ENCODE measurements around the gene NUP214. TPM values are rescaled to one million over a fixed set of nuclear protein-coding genes. Genes with fewer than 3 reads are reported as not detected.
"Not testable (repeated sequence)": the region's sequence is repeated elsewhere in the genome, so short reads cannot be mapped to it uniquely, and the experiment has no call there.

The NUP214 gene
- polyA plus RNA-seq, 1 donor from 2014 or later, result 15.0 TPM

GRCh38 chr9:131204285-131204684 lies 78.9 kb downstream of the NUP214 start:
- Histone ChIP-seq H3K9ac (ENCODE audit: low read length) (no peak overlapping the region), H3K4me3 (ENCODE audit: low read length) (no peak overlapping the region), H3K36me3 (ENCODE audit: insufficient read depth, low read length) (peaks cover 4% of the 10 kb centered on the region), H3K79me2 (replicated peaks; ENCODE audit: insufficient read depth, low read length) (no peaks in the 10 kb centered on the region), H4K20me1 (ENCODE audit: insufficient read depth) (no peaks in the 10 kb centered on the region), H3K9me3 (ENCODE audit: low read length) (no peaks in the 10 kb centered on the region), H3K4me2 (ENCODE audit: low read length) (no peak overlapping the region), H3F3A (ENCODE audit: insufficient read depth, low read length, poor library complexity, severe bottlenecking) (no peaks in the 10 kb centered on the region), H3K27ac (ENCODE audit: low read length) (no peak overlapping the region), H2AFZ (ENCODE audit: low read depth, low read length) (no peak overlapping the region), H3K27me3 (ENCODE audit: insufficient read depth, low read depth, low read length) (no peaks in the 10 kb centered on the region), H3K9me2 (ENCODE audit: insufficient read depth, low read length) (no peaks in the 10 kb centered on the region)
- no peak for TF ChIP-seq REST (IDR thresholded peaks at IDR 0.05; ENCODE audit: borderline replicate concordance)
- no peak for TF ChIP-seq TAF1 (IDR thresholded peaks at IDR 0.05; ENCODE audit: low read depth)
- no peak for TF ChIP-seq SMC3 (conservative IDR thresholded peaks at IDR 0.05; ENCODE audit: poor library complexity)
- no peak for TF ChIP-seq MXI1 (conservative IDR thresholded peaks at IDR 0.05; ENCODE audit: poor library complexity, severe bottlenecking)
- TF ChIP-seq EZH2 (IDR thresholded peaks at IDR 0.05; ENCODE audit: borderline replicate concordance, insufficient read depth, low read length, poor library complexity, severe bottlenecking), result no peak
- TF ChIP-seq RAD21 (conservative IDR thresholded peaks at IDR 0.05), result no peak

GRCh38 chr9:131206495-131206894 lies 81.1 kb downstream of the NUP214 start:
- Histone ChIP-seq H3K27ac (ENCODE audit: low read length) (no peak overlapping the region), H2AFZ (ENCODE audit: low read depth, low read length) (no peak overlapping the region), H3K36me3 (ENCODE audit: insufficient read depth, low read length) (no peaks in the 10 kb centered on the region), H3K4me2 (ENCODE audit: low read length) (no peak overlapping the region), H3F3A (ENCODE audit: insufficient read depth, low read length, poor library complexity, severe bottlenecking) (no peaks in the 10 kb centered on the region), H4K20me1 (ENCODE audit: insufficient read depth) (no peaks in the 10 kb centered on the region), H3K9me3 (ENCODE audit: low read length) (no peaks in the 10 kb centered on the region), H3K9me2 (ENCODE audit: insufficient read depth, low read length) (no peaks in the 10 kb centered on the region), H3K27me3 (ENCODE audit: insufficient read depth, low read depth, low read length) (no peaks in the 10 kb centered on the region), H3K9ac (ENCODE audit: low read length) (no peak overlapping the region), H3K79me2 (replicated peaks; ENCODE audit: insufficient read depth, low read length) (no peaks in the 10 kb centered on the region), H3K4me3 (ENCODE audit: low read length) (no peak overlapping the region)
- TF ChIP-seq EZH2 (IDR thresholded peaks at IDR 0.05; ENCODE audit: borderline replicate concordance, insufficient read depth, low read length, poor library complexity, severe bottlenecking) (no peak), TAF1 (IDR thresholded peaks at IDR 0.05; ENCODE audit: low read depth) (no peak), CTCF (IDR thresholded peaks at IDR 0.05; ENCODE audit: poor library complexity, severe bottlenecking) (no peak), SMC3 (conservative IDR thresholded peaks at IDR 0.05; ENCODE audit: poor library complexity) (no peak), REST (IDR thresholded peaks at IDR 0.05; ENCODE audit: borderline replicate concordance) (no peak), MXI1 (conservative IDR thresholded peaks at IDR 0.05; ENCODE audit: poor library complexity, severe bottlenecking) (no peak), POLR2AphosphoS5 (IDR thresholded peaks at IDR 0.05) (no peak), EP300 (conservative IDR thresholded peaks at IDR 0.05; ENCODE audit: poor library complexity, severe bottlenecking) (no peak), RAD21 (conservative IDR thresholded peaks at IDR 0.05) (no peak)

- H3K9me3 ChIP-seq (ENCODE audit: low read length); H3K36me3 ChIP-seq (ENCODE audit: insufficient read depth, low read length); H3K27ac ChIP-seq (ENCODE audit: low read length); H4K20me1 ChIP-seq (ENCODE audit: insufficient read depth); H3K4me3 ChIP-seq (ENCODE audit: low read length); H3K9ac ChIP-seq (ENCODE audit: low read length); H3K9me2 ChIP-seq (ENCODE audit: insufficient read depth, low read length); H3F3A ChIP-seq (ENCODE audit: insufficient read depth, low read length, poor library complexity, severe bottlenecking); H3K79me2 ChIP-seq (replicated peaks; ENCODE audit: insufficient read depth, low read length); H3K4me2 ChIP-seq (ENCODE audit: low read length); H3K27me3 ChIP-seq (ENCODE audit: insufficient read depth, low read depth, low read length); H2AFZ ChIP-seq (ENCODE audit: low read depth, low read length): not testable (repeated sequence)
Measured at GRCh38 chr9:131211920-131212319, 86.5 kb downstream of the NUP214 start.
